ENCODE measurements around the gene ANKRD45.
A peak's percentile ranks its signal among the peaks of the same experiment; 100 is the strongest.
"Not testable (repeated sequence)": the region's sequence is repeated elsewhere in the genome, so short reads cannot be mapped to it uniquely, and the experiment has no call there.

Gene ANKRD45

DNA sequence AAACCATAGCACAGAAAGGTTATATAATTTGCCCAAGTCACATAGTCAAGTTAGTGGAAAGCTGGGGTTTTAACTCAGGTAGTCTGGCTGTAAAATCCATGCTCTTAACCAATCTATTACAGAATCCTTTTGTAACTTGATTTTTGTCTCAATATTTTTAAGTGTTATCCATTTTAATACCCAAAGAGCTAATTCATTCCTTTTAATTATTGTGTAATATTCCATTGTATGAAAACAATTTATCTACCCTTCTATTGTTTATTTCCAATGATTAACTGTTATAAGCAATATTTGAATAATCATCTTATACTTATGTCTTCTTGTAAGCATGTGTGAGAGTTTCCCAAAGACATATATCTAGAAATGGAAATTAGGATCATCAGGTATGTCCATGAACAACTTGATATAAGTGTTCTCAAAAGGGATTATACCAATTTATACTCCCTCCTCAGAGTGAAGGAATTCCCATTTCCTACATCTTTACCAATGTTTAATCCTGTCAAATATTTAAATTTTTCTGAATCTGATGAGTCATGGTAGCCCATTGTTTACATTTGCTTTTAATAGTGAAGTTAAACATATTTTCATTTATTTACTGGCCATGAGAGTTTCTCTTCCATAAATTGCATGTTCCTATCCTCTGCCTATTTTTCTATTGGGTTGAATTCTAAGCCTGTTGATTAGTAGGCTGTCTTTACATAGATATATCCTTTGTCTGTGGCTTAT lies 20.6 kb downstream of the ANKRD45 start:
- no peak for DNase-seq (ENCODE audit: insufficient read length, low spot score)
- FAIRE-seq, result no peak

- DNase-seq (ENCODE audit: insufficient read length, low spot score) (no peak), FAIRE-seq (no peak)
Measured at GRCh38 chr1:173646656-173647055, 23.0 kb downstream of the ANKRD45 start.

DNA sequence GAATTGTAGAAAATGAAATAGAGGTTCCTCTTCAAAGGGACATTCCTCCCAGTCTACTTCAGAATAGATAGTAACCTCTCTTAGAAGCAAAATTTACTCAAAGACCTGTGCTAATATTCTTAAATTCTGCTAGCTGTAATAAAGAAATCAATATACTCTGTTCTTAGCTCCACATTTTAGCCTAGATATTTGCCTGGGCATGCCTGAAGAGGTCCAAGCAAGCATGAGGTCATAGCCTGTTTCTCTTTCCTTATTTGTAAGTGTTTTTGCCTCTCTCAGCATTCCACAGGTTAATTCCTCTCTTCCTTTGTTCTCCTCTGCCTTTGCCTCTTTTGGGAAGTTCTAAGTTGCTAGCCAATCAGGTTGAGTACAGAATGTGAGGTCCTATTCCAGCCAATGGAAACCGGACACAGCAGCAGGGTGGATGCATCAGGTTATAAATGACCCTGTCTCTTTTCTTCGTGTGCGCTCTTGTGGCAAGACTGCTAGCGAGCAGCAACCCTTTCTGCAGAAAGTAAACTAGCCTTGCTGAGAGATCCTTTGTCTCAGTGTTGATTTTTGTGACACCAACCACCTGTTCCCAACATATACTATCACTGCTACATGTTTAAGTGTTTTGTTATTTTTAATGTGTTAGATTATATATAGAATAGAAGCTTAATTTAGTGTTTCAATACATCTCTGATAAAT lies 27.1 kb downstream of the ANKRD45 start:
- FAIRE-seq; DNase-seq (ENCODE audit: insufficient read length, low spot score): not testable (repeated sequence)

DNA sequence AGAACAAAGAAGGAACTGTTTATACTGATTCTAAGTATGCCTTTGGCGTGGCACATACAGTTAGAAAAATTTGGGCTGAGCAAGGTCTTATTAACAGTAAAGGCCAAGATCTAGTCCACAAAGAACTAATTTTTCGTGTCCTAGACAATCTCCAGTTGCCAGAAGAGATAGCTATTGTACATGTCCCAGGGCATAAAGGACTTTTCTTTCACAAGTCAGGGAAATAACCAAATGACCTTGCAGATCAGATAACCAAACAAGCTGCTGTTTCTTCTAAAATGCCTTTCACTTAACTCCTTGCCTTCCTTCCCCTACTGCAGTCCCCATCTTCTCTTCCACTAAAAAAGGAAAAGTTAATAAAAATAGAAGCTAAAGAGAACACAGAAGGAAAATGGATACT lies 30.5 kb downstream of the ANKRD45 start:
- no peak for FAIRE-seq
- DNase-seq (ENCODE audit: insufficient read length, low spot score), result no peak

- no peak for DNase-seq (ENCODE audit: insufficient read length, low spot score)
- FAIRE-seq, result no peak
Measured at GRCh38 chr1:173638043-173639021, 31.3 kb downstream of the ANKRD45 start.

GRCh38 chr1:173637236-173638042 lies 32.2 kb downstream of the ANKRD45 start:
- DNase-seq (ENCODE audit: insufficient read length, low spot score); FAIRE-seq: not testable (repeated sequence)

DNA sequence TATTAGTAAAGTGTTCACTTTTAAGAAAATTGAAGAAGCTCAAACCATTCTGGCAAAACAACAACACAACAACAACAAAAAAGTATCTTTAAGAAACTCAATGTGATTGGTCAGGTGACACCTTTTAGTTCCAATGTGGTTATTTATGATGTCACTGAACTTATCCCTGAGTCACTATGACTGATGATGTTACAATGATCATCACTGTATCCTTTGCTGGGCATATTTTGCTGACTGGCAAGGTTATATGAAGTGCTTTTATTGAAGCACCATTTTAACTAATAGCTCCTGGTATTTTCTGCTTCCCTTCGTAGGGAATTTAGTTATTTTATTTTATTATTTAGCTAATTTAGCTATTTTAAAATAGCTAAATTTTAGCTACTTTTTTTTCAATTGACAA lies 34.5 kb downstream of the ANKRD45 start, which contains the start of gene TEX50:
TSS of gene TEX50 (plus strand) at position 223 of the 400 bp plus-strand sequence. CDS start 184 bp downstream, outside the sequence.
- DNase-seq (ENCODE audit: insufficient read length, low spot score), result no peak

DNA sequence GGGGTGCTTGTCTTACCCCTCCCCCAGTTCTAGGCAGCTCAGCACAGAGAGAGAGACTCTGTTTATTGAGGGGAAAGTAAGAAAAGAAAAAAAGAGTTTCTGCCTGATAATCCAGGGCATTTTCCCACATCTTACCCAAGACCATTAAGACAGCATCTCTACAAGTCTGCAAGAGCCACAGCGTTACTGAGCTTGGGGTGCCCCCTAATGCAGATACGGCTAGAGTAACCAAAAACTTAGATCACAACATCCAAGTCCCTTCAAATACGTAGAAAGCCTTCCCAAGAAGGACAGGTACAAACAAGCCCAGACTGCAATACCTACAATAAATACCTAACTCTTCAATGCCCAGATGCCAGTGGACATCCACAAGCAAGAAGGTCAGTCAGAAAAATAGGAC lies 40.8 kb downstream of the ANKRD45 start:
- DNase-seq (ENCODE audit: insufficient read length, low spot score) (no peak), FAIRE-seq (no peak)

More for the DNA sequence above, 34.5 kb downstream of the ANKRD45 start, which contains the start of gene TEX50:
- no peak for FAIRE-seq

DNA sequence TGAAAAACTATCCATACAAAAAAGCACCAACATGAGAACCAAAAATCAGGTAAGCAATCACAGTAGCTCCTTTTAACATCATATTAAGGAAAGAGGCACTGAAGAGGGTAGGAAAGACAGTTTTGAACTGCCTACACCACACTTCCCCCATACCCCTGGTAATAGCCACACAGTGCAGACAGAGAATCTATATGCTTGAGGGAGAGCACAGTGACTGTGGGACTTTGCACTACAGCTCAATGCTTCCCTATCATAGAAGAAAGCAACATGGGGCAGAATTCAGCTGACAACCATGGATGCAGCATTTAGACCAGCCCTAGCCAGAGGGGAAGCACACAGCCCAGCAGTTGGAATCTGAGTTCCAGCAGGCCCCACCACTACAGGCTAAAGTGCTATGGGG lies 42.4 kb downstream of the ANKRD45 start:
- DNase-seq (ENCODE audit: insufficient read length, low spot score), result no peak
- no peak for FAIRE-seq

GRCh38 chr1:173616859-173617258 lies 52.8 kb downstream of the ANKRD45 start:
- DNase-seq (ENCODE audit: insufficient read length, low spot score) (no peak), FAIRE-seq (no peak)

- FAIRE-seq; DNase-seq (ENCODE audit: insufficient read length, low spot score): not testable (repeated sequence)
Measured at GRCh38 chr1:173613086-173613485, 56.6 kb downstream of the ANKRD45 start.

DNA sequence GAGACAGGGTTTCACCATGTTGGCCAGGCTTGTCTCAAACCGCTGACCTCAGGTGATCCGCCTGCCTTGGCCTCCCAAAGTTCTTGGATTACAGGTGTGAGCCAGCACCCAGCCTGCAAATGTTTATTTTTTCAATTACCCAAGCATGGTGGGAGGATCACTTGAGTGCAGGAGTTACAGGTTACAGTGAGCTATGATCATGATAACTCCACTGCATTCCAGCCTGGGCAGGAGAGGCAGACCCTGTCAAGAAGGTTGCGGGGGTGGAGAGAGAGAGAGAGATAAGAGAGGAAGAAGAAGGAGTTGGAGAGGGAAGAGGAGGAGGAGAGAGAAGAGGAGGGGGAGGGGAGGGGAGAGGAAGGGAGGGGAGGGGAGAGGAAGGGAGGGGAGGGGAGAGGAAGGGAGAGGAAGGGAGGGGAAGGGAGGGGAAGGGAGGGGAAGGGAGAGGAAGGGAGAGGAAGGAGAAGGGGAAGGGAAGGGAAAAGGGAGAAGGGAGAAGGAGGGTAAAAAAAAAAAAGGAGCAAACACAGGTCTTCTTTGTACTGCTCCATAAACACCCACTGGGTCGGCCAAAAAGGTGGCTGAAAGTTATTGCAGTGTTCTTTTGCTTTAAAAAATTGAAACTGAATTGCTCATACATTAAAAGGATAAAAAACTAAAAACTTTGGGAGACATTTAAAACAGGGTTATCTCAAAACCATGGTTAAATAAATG lies 61.0 kb downstream of the ANKRD45 start:
- FAIRE-seq, result no peak
- no peak for DNase-seq (ENCODE audit: insufficient read length, low spot score)

- no peak for FAIRE-seq
- DNase-seq (ENCODE audit: insufficient read length, low spot score), result no peak
Measured at GRCh38 chr1:173603056-173603591, 66.5 kb downstream of the ANKRD45 start, which contains the start of gene SLC9C2. TSS of gene SLC9C2 (minus strand) at chr1:173603072. CDS start at chr1:173601776, 1,296 bp downstream.

- DNase-seq (ENCODE audit: insufficient read length, low spot score) (no peak), FAIRE-seq (peak; percentile 83)
Measured at GRCh38 chr1:173601588-173601987, 68.1 kb downstream of the ANKRD45 start.

GRCh38 chr1:173596097-173596825 lies 73.4 kb downstream of the ANKRD45 start:
- DNase-seq (ENCODE audit: insufficient read length, low spot score), result no peak
- FAIRE-seq, result no peak

- not testable (repeated sequence) for FAIRE-seq
Measured at GRCh38 chr1:173591138-173591537, 78.5 kb downstream of the ANKRD45 start.

DNA sequence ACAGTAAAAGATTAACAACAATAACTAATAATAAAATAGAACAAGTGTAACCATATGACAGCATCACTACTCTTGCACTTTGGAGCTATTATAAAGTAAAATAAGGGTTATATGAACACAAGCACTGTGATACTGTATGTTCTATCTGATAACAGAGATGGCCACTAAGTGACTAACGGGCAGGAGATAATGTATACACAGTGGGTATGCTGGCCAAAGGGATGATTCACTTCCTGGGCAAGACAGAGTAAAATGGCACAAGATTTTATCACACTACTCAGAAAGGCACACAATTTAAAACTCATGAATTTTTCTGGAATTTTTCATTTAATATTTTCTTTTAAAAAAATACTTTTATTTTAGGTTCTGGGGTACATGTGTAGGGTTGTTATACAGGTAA lies 79.1 kb downstream of the ANKRD45 start:
- FAIRE-seq (no peak), DNase-seq (ENCODE audit: insufficient read length, low spot score) (no peak)

More at GRCh38 chr1:173591138-173591537, 78.5 kb downstream of the ANKRD45 start:
- not testable (repeated sequence) for DNase-seq (ENCODE audit: insufficient read length, low spot score)

DNA sequence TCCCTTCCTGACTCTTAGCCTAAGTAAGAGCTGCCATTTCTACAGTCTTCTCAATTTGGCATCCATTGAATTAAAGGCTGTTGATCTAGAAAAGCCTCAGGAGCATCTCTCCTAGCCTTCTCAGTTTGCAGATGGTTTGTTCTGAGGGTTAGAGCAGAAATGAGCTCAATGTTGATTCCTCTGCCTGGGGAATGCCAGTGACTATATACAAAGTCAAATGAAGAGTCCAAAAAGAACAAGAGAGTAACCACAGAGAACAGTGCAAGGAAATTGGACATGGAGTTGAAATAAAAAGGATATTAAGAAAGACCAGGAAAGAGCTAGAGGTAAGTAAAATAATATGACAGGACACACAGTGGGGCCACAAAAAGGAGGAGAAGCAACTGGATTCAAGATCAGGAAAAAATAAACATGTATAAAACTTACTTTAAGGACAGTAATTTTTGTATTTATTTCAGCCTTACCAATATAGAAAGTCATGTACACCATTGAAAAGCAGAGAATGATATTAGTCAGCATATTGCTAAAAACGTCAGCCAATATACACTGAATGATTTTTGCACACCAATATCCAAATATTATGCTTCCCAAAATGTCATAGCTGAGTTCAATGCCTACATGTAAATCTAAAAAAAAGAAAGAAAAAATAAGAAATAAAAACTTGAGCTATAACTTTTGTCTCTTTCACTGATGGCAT lies 88.1 kb downstream of the ANKRD45 start:
- no peak for FAIRE-seq
- no peak for DNase-seq (ENCODE audit: insufficient read length, low spot score)
